Measurements from ENCODE around the gene CAVIN4.

CAVIN4 gene

GRCh38 chr9:100578610-100579009, 731 bp downstream of the CAVIN4 start:
- Histone ChIP-seq H3K4me1 (peaks cover 4% of the 10 kb centered on the region), H3K4me3 (ENCODE audit: low read depth, low read length) (no peak overlapping the region), H3K27me3 (no peaks in the 10 kb centered on the region), H3K9me3 (no peaks in the 10 kb centered on the region), H3K36me3 (no peaks in the 10 kb centered on the region)
- no peak for DNase-seq
- TF ChIP-seq CTCF (IDR thresholded peaks at IDR 0.05; ENCODE audit: low read depth, low read length) = no peak

- Histone ChIP-seq H3K4me1 (no peaks in the 10 kb centered on the region), H3K36me3 (no peaks in the 10 kb centered on the region), H3K4me3 (ENCODE audit: low read depth, low read length) (no peak overlapping the region), H3K27me3 (no peaks in the 10 kb centered on the region), H3K9me3 (no peaks in the 10 kb centered on the region)
- TF ChIP-seq CTCF (IDR thresholded peaks at IDR 0.05; ENCODE audit: low read depth, low read length) = no peak
- no peak for DNase-seq
Observed at GRCh38 chr9:100579665-100580064, 1.8 kb downstream of the CAVIN4 start.

GRCh38 chr9:100580257-100580656, 2.4 kb downstream of the CAVIN4 start:
- Histone ChIP-seq H3K4me1 (no peaks in the 10 kb centered on the region), H3K9me3 (no peaks in the 10 kb centered on the region), H3K27me3 (no peaks in the 10 kb centered on the region), H3K36me3 (no peaks in the 10 kb centered on the region), H3K4me3 (ENCODE audit: low read depth, low read length) (no peak overlapping the region)
- TF ChIP-seq CTCF (IDR thresholded peaks at IDR 0.05; ENCODE audit: low read depth, low read length) = no peak
- DNase-seq = no peak

GRCh38 chr9:100581081-100581480, 3.2 kb downstream of the CAVIN4 start:
- no peak for DNase-seq
- Histone ChIP-seq H3K4me1 (no peaks in the 10 kb centered on the region), H3K4me3 (ENCODE audit: low read depth, low read length) (no peak overlapping the region), H3K36me3 (no peaks in the 10 kb centered on the region), H3K27me3 (no peaks in the 10 kb centered on the region), H3K9me3 (no peaks in the 10 kb centered on the region)
- TF ChIP-seq CTCF (IDR thresholded peaks at IDR 0.05; ENCODE audit: low read depth, low read length) = no peak

GRCh38 chr9:100581661-100582060, 3.8 kb downstream of the CAVIN4 start:
- DNase-seq = no peak
- no peaks in the 10 kb centered on the region for H3K36me3 ChIP-seq

More at GRCh38 chr9:100581661-100582060, 3.8 kb downstream of the CAVIN4 start:
- Histone ChIP-seq H3K4me1 (no peaks in the 10 kb centered on the region), H3K9me3 (no peaks in the 10 kb centered on the region), H3K4me3 (ENCODE audit: low read depth, low read length) (no peak overlapping the region), H3K27me3 (no peaks in the 10 kb centered on the region)
- TF ChIP-seq CTCF (IDR thresholded peaks at IDR 0.05; ENCODE audit: low read depth, low read length) = no peak

Data from BE2C (cell line).